Stomach (tissue), 9 donors: ENCODE data around the gene SLC37A1. TPM values are rescaled to one million over a fixed set of nuclear protein-coding genes. Genes with fewer than 3 reads are reported as not detected.
"Not testable (repeated sequence)": the region's sequence is repeated elsewhere in the genome, so short reads cannot be mapped to it uniquely, and the experiment has no call there.

Experiments used
- DNase-seq, 2 donors: peaks; one replicate each; pipeline versions ENCODE4 v3.0.0 to v3.0.0-alpha.2; 2013 to 2019
- H3K27ac ChIP-seq, 5 donors: fragments of 200-600 bp in 4 of 5; sonication (generic) in 4 of 5; one replicate each; pipeline ENCODE4 v1.5.1; 2013 to 2019; ENCODE audit warnings: mild to moderate bottlenecking in 1 of 5, moderate library complexity in 1 of 5
- H3K27me3 ChIP-seq, 3 donors: fragments of 200-600 bp; sonication (generic); one replicate each; pipeline ENCODE4 v1.5.1; 2017 to 2019; ENCODE audit warnings: mixed run types in 1 of 3
- H3K36me3 ChIP-seq, 4 donors: fragments of 200-600 bp; sonication (generic); 1 replicate in 3 of 4; 2 replicates in 1 of 4; pipeline ENCODE4 v1.5.1; 2016 to 2019
- H3K4me1 ChIP-seq, 4 donors: fragments of 200-600 bp; sonication (generic); one replicate each; pipeline ENCODE4 v1.5.1; 2016 to 2019
- H3K4me3 ChIP-seq, 4 donors: fragments of 200-600 bp; sonication (generic) in 3 of 4; one replicate each; pipeline ENCODE4 v1.5.1; 2016 to 2019; ENCODE audit warnings: mild to moderate bottlenecking in 1 of 4
- H3K9me3 ChIP-seq, 4 donors: fragments of 200-600 bp; sonication (generic); one replicate each; pipeline ENCODE4 v1.5.1; 2016 to 2019
- EP300 ChIP-seq: sonication (generic); formaldehyde crosslinking; IDR thresholded peaks from one replicate; pipeline ENCODE4 v1.6.1; 2017; ENCODE audit warnings: antibody characterized with exemption
- POLR2A ChIP-seq, 4 donors: fragments of 450-650 bp; IDR thresholded peaks; one replicate each; pipeline ENCODE4 v1.6.1; 2016; ENCODE audit warnings: antibody characterized with exemption in 4 of 4, control low read depth in 2 of 4, mild to moderate bottlenecking in 1 of 4, moderate library complexity in 1 of 4
- POLR2AphosphoS5 ChIP-seq, 3 donors: sonication (generic); formaldehyde crosslinking; IDR thresholded peaks; one replicate each; pipeline ENCODE4 v1.6.1; 2016; ENCODE audit warnings: antibody characterized with exemption in 3 of 3
- WGBS, 5 donors: extraction: QIAGEN DNeasy Blood & Tissue Kit in 3 of 5; methylation state at CpG; one replicate each; pipeline versions ENCODE4 v1.1.5 to v1.1.7; 2013 to 2018; 5-methylcytosine and 5-hydroxymethylcytosine counted together
- intact Hi-C: fragments of 100-400 bp; cut with DNase I; formaldehyde crosslinking; loops from one replicate; pipeline ENCODE4 v1.15.1; 2023; ENCODE audit warnings: low total_unique reads
- polyA plus RNA-seq, 3 donors: library from polyadenylated mRNA; stranded (reverse); fragments of 200-250 nt; gene quantifications; one replicate each; pipeline ENCODE4 v1.2.3, GENCODE V29; 2013
- total RNA-seq, 5 donors: library from RNA; depleted of rRNA; stranded (reverse); fragments of >200 nt; gene quantifications; one replicate each; pipeline versions ENCODE4 v1.1.0 to v1.2.3, GENCODE V29; 2014 to 2016
- TF ChIP-seq, protein P1 (sequence below), 7 experiments: fragments of 450-650 bp in 4 of 7; fragments of 200-600 bp in 3 of 7; sonication (generic) in 3 of 7; IDR thresholded peaks; one replicate each; pipeline ENCODE4 v1.5.1; 2016 to 2019; ENCODE audit warnings: antibody characterized with exemption in 7 of 7, control low read depth in 2 of 7, mild to moderate bottlenecking in 1 of 7
- donor health status: healthy with polysubstance abuse.
- donor health status: Bipolar disorder and iron deficiency.
- donor health status: healthy.

The SLC37A1 gene
- total and polyA plus RNA-seq, 8 donors = 9.8 to 72.9 (median 18.1) TPM

DNA sequence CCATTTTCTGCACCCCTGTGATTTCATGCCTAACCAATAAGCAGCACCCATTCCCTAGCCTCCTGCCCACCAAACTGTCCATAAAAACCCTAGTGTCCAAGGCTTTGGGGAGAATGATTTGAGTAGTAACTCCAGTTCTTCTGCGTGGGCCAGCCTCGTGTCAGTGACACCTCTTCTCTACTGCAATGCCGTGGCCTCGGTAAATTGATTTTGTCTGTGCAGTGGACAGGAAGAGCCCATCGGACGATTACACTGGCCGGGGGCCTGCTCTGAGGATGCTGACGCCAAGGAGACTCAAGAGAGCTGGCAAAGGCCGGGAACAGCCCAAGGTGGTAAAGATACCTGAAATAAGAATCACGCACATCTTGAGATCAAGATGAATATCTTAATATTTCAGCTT, 47.0 kb upstream of the SLC37A1 start:
- Histone ChIP-seq H3K4me3 (no peak overlapping the region), H3K27me3 (no peaks in the 10 kb centered on the region), H3K36me3 (no peaks in the 10 kb centered on the region), H3K9me3 (no peaks in the 10 kb centered on the region), H3K4me1 (peaks cover 35 to 66% (median 57%) of the 10 kb centered on the region in 4 donors), H3K27ac (peak overlapping the region in 1 of 5 donors; percentile 87)
- 88 to 96% (median 93%) methylated on average over 10 of the region's 10 CpGs for WGBS, 5 donors
- DNase-seq = no peak
- intact Hi-C loops = no loop called here
- TF ChIP-seq POLR2A (IDR thresholded peaks at IDR 0.05) = no peak
- TF ChIP-seq POLR2AphosphoS5 (IDR thresholded peaks at IDR 0.05) = no peak
- no peak for TF ChIP-seq EP300

DNA sequence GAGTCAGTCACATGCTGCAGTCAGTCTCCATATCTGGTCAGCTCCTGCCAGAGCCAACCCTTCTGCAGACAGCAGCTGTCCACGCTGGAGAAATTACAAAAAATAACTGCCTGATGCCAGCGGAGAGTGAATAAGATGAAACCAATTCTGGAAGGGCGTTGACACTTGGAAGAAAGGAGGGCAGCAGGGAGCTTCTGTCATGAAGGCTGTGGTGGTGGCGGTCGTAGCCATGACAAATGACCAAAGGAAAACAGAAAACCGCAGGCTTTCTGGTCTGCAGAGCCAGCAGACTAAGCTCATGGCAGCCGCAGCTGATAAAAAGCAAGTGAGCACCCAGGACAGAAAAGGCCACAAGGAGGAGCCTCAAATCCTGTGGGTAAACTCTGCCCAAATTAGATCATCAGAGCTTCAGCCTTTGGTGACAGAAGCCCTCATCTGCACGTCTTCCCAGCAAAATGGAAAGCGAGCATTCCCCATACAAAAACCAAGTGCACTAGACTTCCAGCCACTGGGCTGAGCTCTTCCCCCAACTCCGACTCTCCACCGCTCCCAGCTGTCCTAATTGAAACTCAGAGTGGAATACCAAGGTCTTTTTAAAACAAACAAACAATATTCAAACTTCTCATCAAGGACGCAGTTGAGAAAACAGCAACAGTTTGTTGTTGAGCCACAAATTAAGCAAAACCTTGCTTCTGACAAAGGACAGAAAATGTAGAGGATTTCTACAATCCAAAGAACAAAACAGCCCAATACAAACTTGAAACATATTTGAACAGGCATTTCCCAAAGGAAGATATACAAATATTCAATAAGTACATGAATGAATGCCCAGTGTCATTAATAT, 46.3 kb upstream of the SLC37A1 start:
- no peaks in the 10 kb centered on the region for H3K27me3 ChIP-seq
- H3K36me3 ChIP-seq = no peaks in the 10 kb centered on the region
- no peak overlapping the region for H3K4me3 ChIP-seq
- peaks cover 33 to 65% (median 56%) of the 10 kb centered on the region in 4 donors for H3K4me1 ChIP-seq
- peak overlapping the region in 2 of 5 donors; percentile 15 to 43 for H3K27ac ChIP-seq
- peak in 1 of 2 donors; percentile 57 for DNase-seq
- TF ChIP-seq, protein P1, sequence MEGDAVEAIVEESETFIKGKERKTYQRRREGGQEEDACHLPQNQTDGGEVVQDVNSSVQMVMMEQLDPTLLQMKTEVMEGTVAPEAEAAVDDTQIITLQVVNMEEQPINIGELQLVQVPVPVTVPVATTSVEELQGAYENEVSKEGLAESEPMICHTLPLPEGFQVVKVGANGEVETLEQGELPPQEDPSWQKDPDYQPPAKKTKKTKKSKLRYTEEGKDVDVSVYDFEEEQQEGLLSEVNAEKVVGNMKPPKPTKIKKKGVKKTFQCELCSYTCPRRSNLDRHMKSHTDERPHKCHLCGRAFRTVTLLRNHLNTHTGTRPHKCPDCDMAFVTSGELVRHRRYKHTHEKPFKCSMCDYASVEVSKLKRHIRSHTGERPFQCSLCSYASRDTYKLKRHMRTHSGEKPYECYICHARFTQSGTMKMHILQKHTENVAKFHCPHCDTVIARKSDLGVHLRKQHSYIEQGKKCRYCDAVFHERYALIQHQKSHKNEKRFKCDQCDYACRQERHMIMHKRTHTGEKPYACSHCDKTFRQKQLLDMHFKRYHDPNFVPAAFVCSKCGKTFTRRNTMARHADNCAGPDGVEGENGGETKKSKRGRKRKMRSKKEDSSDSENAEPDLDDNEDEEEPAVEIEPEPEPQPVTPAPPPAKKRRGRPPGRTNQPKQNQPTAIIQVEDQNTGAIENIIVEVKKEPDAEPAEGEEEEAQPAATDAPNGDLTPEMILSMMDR (IDR thresholded peaks at IDR 0.05) = peak in 2 of 7 experiments; percentile 13 to 16
- no peak for TF ChIP-seq POLR2AphosphoS5 (IDR thresholded peaks at IDR 0.05)
- no peak for TF ChIP-seq POLR2A (IDR thresholded peaks at IDR 0.05)
- TF ChIP-seq EP300 = no peak
- intact Hi-C loops = no loop called here
- no peaks in the 10 kb centered on the region for H3K9me3 ChIP-seq
- 44 to 58% (median 54%) methylated on average over 12 of the region's 12 CpGs for WGBS, 5 donors

DNA sequence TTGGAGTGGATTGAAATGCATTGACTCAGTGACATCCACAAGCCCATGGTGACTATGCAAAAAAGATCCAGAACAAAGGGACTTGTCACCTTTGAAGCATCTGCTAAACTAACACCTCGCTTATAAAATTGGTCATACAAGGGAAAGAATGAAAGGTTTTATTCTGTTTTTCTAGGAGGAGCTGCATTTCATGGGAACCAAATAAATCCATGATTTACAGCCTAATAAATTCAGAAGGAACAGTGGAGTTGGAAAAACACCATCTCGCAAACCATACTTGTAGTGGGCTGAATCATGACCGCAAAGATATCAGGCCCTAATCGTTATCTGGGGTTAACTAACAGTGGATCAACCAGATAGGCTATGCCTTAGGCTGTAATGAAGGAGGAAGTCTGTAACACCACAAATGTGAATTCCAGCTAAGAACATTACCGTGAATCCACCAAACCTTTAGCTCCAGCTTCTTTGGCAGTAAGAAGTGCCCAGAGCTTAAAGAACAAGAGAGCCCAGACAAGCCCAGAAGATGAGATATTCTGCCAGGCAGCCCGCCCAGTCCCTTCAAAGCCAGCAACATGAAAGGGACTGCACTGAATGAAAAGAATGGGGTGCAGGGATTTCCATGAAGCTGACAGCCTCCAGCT, 45.0 kb upstream of the SLC37A1 start:
- intact Hi-C loops = no loop called here
- WGBS, 5 donors = 42 to 52% (median 45%) methylated on average over 6 of the region's 6 CpGs
- Histone ChIP-seq H3K9me3 (no peaks in the 10 kb centered on the region), H3K4me1 (peaks cover 31 to 66% (median 53%) of the 10 kb centered on the region in 4 donors), H3K27ac (peak overlapping the region; percentile 30 to 86 (median 66)), H3K27me3 (peaks cover 0 to under 1% (median 0%) of the 10 kb centered on the region in 3 donors), H3K4me3 (no peak overlapping the region), H3K36me3 (no peaks in the 10 kb centered on the region)
- DNase-seq = no peak
- peak in 2 of 3 donors; percentile 69 to 74 for TF ChIP-seq POLR2AphosphoS5 (IDR thresholded peaks at IDR 0.05)
- TF ChIP-seq POLR2A (IDR thresholded peaks at IDR 0.05) = no peak

DNA sequence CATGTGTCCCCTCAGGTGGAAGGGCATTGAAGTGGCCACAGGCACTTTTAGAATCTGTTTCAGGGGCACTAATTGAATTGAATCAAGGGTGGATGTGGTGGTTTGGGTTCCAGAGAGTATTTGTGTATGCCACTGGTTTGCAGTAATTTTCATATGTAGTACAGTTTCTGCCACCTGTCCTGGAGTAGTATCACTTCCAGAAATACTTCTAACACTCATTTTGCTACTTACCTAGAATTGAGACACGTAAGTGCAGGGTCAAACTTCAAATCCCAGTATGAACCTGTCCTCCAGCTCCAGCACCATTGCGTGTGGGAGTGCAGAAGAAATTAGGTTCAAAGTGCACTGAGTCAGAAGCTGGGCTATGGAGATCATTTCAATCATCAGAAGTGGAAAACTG, 44.4 kb upstream of the SLC37A1 start:
- peak in 1 of 2 donors; percentile 57 for DNase-seq
- peaks cover 28 to 66% (median 48%) of the 10 kb centered on the region in 4 donors for H3K4me1 ChIP-seq
- H3K27me3 ChIP-seq = peaks cover 0 to 6% (median 0%) of the 10 kb centered on the region in 3 donors
- no peak overlapping the region for H3K4me3 ChIP-seq
- H3K9me3 ChIP-seq = no peaks in the 10 kb centered on the region
- WGBS, 5 donors = 53 to 69% (median 61%) methylated on average over 2 of the region's 2 CpGs
- no peak for TF ChIP-seq POLR2AphosphoS5 (IDR thresholded peaks at IDR 0.05)
- no peak for TF ChIP-seq POLR2A (IDR thresholded peaks at IDR 0.05)
- TF ChIP-seq EP300 = no peak
- TF ChIP-seq, protein P1 (IDR thresholded peaks at IDR 0.05) = no peak
- peak overlapping the region; percentile 30 to 86 (median 66) for H3K27ac ChIP-seq
- intact Hi-C loops = no loop called here
- no peaks in the 10 kb centered on the region for H3K36me3 ChIP-seq

DNA sequence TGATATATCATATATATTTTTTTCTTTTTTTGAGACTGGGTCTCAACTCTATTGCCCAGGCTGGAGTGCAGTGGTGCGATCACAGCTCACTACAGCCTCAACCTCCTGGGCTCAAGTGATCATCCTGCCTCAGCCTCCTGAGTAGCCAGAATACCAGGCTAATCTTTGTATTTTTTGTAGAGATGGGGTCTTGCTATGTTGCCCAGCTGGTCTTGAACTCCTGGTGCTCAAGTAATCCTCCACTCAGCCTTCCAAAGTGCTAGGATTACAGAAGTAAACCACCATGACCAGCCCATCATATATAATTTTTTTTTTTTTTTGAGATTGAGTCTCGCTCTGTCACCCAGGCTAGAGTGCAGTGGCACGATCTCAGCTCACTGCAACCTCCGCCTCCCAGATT, 43.9 kb upstream of the SLC37A1 start:
- 85 to 100% (median 99%) methylated on average over 4 of the region's 4 CpGs for WGBS, 5 donors
- intact Hi-C loops, H3K36me3 ChIP-seq, DNase-seq, H3K27me3 ChIP-seq, H3K4me3 ChIP-seq, H3K9me3 ChIP-seq: not testable (repeated sequence)
- peak overlapping the region in 3 of 5 donors; percentile 55 to 86 (median 84) for H3K27ac ChIP-seq
- peaks cover 25 to 66% (median 43%) of the 10 kb centered on the region in 4 donors for H3K4me1 ChIP-seq
